MV-4-11 (cell line): ENCODE measurements around the gene FCRL6.

Source experiments
- DNase-seq: peaks from one replicate; lab custom pipeline; 2025; lab: John Stamatoyannopoulos, UW

FCRL6 gene

DNA sequence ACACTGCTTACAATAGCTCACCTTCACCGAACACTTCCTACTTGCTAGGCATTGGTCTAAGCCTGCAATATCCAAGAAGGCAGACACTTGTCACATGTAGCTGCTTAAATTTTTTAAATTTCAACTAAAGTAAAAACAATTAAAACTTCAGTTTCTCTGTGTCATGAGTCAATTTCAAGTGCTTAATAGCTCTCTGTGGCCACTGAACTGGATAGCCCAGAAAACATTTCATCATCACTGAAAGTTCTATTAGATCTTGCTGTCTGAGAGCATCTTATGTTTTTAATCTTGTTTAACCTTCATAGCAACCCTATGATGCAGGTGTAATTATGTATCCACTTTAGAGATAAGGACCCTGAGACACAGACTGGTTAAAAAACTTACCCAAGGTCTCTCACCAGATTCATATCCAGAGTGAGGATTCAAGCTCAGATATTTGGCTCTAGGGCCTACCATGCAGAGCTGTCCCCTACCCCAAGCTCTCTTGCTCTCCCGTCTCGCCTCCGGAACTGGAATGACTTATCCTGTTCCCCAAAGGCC is 2.6 kb upstream of the FCRL6 start:
- no peak for DNase-seq

DNA sequence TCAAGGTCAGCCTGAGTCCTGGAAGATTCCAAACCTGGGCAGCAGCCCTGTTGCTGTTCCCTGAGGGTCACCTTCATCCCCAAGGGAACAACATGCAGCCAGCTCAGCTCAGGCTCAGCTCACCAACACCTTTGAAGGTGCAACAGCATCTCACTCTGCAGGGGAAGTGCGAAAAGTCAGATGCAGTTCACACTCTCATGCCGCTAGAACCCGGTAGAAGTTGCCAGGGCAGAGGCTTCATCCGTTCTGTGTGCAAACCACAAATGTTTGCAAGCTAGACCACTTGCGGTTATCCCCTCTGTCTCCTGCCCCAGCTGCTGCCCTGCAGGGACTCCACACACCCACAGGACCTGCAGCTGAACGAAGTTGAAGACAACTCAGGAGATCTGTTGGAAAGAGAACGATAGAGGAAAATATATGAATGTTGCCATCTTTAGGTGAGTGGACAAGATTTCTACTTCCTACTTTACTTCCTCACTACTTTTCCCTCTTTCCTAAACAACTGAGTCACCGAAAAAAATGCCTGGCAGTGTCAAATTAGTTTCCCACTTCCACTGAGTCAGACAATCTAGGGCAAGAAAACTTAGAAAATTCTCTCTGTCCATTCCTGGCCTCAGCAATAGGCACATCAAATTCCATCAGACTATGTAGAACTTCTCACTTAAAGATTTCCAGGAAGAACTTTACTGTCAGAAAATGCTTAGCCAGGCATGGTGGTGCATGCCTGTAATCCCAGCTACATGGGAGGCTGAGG is 1.8 kb upstream of the FCRL6 start:
- peak; percentile 77 for DNase-seq

DNA sequence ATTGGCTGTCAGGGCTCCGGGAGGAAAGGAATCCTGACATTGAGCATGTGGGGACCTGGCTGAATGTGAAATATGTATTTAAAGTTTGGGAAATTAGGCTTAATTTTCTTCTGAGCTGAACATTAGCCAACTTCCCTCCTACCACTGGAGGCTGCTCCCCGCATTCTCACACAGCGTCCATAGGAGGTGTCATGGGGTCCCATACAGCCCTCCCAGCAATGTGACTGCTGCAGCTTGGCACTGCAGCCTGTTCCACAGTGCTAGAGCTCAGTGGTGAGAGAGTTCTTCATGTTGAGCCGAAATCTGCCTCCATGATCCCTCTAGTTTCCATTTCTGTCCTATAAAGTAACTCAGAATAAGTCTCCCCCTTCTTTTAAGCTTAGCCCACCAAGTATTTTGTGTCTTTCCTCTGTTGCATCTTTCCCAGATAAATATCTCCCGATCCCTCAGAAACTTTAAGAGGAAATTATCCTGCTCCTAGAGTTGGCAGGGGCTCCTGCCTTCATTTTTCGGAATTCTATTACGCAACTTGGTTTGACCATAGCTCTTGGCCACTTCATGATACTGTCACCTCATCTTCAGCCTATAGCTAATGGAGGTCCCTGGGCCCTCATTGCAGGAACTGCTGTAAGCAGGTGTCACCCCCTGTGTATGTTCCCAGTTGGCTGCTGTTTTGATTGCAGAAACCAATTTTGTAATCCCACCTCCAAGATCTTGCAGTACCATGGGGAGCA is 2.0 kb downstream of the FCRL6 start:
- no peak for DNase-seq

DNA sequence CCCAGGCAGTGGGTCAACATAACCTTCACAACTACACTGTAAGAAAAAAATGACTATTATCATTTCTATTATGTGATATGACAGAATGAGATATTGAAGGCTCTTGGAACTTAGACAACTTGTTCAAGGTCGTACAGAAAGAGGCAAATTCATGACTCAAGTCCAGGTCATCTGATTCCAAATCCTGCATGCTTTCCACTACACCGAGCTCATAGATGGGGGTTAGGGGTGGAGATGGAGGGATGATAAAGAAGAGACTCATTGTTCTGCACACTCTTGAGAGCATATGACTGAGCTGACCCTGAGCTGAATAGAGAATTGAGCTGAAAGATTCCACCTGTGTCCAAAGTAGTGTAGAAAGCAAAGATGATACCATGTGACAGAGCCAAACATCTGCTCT is 2.8 kb downstream of the FCRL6 start:
- no peak for DNase-seq

DNA sequence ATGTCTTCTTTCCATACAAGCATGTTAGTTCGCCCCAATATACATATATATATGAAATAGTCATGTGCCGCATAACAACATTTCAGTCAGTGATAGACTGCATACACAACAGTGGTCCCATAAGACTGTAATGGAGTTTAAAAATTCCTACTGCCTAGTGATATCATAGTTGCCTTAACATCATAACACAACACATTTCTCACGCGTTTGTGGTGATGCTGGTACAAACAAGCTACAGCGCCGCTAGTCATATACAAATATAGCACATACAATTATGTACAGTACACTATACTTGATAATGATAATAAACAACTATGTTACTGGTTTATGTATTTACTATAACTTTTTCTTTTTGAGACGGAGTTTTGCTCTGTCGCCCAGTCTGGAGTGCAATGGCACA is 13.8 kb downstream of the FCRL6 start:
- DNase-seq = no peak

DNA sequence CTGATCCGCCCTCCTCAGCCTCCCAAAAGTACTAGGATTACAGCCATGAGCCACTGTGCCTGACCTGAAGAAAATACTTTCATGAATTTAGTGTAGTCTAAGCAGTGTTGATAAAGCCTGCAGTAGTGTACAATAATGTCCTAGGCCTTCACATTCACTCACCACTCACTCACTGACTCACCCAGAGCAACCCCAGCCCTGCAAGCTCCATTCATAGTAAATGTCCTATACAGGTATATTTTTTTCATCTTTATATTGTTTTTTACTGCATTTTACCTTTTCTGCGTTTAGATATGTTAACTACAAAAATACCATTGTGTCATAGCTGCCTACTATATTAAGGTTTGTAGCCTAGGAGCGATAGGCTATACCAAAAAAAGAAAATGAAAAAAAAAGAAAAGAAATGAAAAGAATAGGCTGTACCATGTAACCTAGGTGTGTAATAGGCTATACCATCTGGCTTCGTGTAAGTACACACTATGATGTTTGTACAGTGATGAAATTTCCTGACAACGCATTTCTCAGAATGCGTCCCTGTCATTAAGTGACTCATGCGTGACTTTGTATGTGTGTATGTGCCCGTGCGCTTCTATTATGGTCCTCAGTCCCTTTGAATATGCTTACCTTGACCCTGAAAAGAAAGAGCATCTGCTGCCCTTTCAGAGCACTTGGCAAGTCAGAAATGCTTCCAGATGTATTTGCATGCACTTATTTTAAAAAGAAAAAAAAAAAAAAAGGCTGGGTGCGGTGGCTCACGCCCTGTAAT is 15.3 kb downstream of the FCRL6 start:
- DNase-seq = peak; percentile 39

DNA sequence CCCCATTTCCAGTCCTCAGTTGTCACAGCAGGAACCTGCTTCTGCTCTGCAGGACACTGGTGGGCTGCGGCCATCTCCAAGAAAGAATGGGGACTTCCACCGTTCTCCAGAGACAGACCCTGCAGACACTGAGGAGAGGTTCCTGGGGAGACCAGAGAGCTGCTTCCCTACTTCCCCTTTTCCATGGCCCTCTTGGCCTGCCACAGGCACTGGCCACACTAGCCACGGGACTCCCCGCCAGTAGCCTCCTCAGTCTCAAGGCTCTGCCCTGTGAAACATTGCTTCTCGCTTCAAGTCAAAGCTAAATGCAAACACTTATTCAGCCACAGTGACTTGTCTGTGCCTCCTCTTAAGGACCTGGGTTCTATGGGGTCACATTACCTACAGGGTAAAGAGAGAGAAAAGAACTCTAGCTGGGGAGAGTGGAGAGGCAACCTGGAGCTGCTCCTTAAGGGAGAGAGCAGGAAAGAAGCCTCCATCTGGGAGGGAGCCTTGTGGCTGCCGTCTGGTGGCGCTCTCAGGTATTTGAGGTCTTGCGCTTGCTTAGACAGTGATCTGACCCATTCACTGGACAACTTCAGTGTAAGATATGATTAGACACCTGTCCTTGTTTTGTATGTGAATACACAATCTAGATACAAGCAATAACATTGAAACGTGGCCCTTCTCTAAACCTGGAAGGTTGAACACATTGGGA is 19.2 kb downstream of the FCRL6 start:
- peak; percentile 39 for DNase-seq

DNA sequence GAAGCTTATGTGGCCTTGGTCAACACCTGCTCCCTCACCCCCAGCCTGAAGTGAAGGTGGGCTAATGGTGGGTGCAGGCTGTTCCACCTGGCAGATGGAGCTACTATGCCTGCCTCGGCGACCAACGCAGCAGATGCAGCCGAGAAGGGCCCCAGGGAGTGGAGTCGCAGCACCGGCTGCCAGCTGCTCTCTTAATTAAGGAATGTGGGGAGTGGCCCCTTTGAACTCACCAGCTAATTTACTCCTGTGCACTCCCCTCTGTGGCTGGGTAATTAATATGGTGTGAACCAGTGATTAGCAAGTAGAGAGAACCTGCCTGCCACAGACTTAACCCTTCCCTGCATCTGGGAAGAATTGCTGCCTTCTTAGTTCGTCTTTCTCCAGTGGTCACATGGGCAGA is 21.2 kb downstream of the FCRL6 start:
- no peak for DNase-seq

DNA sequence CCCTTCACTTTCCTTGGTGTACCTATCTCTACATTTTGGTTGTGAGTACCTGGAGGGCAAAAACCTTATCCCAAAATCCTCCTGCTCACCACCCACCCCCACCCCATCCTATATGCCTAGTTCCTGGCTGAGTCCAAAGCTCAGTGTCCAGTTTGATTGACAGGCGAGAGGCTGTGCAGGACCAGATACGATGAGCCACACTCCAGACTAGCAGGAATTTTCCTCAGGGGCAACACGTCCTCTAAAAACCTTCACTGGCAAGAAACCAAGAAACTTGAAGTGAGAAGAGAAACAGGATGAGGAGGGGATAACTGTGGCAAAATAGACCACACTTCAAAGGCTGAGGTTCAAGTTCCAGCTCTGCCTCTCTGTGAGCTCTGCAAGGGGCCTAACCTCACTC is 23.4 kb downstream of the FCRL6 start:
- DNase-seq = peak; percentile 7

DNA sequence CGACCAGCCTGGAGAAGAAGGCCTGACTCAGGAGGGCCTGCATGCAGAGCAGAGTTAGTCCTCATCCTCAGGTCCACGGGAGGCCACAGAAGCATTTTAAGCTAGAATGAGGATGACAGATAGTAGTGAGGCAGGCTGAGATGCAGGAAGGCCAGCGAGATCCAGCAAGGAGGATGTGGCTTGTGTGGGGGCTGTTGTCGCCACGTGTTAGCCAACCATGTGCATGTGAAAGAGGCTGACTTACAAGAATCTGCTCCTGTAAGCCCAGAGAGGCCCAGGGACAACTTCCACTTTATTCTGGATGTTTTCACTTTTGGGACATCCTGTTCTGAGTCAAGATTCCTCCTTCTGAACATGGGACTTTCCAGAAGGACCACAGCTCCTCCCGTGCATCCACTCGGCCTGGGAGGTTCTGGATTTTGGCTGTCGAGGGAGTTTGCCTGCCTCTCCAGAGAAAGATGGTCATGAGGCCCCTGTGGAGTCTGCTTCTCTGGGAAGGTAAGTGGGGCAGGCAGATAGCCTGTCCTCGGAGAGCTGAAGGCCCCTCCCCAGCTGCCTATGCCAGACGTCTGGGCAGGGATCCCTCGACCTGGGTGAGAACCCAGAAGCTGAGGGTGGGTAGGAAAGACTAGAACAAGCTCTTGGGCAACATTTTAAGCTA is 24.4 kb downstream of the FCRL6 start, which contains the start of gene SLAMF8:
SLAMF8 (plus strand) TSS at position 433 of the 661 bp plus-strand sequence; CDS start at position 459, 26 bp downstream.
- DNase-seq = peak; percentile 85

DNA sequence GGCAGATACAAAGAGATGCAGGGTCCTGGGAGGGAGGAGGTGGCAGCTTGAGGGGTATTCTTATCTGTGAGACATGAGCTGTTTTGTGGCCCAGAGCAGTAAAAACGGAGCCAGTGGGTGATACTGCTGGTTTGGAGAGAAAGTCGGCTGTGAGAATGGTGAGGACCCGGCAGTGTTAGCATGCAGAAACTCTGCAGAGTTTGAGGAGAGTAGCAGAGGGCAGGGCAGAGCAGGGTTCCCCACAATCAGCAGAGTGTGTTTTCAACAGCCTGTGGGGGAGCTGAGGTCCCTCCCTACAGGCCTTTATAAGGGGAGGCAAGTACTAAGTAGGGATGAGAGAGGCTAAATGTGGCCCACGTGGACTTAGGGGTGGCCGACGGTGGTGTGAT is 24.9 kb downstream of the FCRL6 start:
- no peak for DNase-seq

DNA sequence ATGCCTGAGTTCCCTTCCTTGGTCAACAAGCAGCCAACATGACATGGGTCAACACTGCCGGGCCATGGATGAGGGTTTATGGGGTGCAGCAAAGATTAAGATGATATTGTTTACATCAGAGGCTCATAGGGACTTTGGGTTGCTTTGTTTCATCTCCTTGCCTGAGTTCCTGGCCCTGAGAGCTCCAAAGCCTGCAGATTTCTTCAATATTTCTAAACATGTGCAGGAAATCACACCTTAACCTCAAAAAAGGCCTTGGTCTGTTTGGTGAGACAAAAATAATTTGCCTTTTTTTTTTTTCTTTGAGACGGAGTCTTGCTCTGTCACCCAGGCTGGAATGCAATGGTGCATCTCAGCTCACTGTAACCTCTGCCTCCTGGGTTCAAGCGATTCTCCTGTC is 25.4 kb downstream of the FCRL6 start:
- no peak for DNase-seq

DNA sequence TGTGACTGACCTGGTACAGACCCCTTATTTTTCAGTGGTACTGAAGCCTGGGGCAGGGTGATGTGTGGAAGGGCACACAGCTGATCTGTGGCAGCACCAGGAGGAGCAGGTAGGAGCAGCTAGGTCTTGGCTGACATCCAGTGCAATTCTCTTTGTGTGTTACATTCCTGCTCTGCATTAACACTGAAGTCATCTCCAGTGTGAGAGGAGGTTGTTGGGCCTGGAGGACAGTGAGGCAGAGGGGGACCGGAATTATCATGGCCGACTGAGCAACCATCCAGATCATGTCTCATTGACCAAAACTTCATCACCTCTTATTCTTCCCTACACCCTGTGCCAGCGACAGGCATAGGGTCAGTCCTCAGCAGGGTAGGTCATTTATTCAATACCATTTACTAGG is 26.0 kb downstream of the FCRL6 start:
- DNase-seq = no peak

DNA sequence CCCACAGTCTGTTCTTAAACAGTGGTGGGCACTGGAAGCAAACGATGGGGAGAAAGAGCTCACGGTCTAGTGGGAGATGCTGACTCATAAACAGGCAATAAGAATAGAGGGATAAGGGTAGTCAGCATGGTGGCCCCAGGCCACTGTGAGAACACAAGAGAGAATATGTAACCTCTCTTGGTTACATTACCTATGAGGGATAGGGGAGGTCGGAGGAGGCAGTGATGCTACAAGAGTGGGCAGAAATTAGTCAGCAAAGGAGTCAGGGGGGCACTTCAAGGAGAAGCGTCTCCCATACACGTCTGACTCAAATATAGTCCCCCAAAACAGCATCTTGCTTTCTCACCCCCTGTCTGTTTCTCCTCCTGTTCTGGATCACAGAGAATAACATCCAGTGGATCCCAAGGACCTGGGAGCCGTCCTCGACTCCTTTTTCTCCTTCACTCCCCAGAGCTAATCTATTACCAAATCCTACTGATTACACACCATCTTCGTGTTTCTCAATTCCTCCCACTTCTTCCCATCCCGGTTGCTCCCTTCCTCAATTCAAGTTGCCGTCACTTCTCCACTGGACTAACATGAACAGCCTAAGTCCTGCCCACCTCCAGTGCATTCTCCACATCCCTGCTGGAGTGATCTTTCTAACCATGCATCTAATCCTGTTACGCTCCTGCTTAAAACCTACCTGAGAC is 26.6 kb downstream of the FCRL6 start:
- DNase-seq = peak; percentile 74

DNA sequence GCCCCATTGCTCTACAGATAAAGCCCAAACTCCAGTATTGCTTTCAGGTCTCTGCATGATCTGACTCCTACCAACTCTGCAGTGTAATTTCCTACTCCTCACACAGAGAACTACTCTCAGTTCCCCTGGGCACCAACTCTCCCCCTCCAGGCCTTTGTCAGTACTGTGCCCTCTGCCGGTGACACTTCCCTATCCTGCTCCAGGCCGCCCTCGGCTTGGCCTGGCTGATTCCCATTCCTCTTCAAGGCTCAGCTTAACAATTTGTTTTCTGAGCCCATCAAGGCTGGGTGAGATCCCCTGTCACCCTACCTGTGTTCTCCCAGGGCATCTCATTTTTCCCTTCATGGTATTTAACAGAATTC is 27.1 kb downstream of the FCRL6 start:
- peak; percentile 90 for DNase-seq

DNA sequence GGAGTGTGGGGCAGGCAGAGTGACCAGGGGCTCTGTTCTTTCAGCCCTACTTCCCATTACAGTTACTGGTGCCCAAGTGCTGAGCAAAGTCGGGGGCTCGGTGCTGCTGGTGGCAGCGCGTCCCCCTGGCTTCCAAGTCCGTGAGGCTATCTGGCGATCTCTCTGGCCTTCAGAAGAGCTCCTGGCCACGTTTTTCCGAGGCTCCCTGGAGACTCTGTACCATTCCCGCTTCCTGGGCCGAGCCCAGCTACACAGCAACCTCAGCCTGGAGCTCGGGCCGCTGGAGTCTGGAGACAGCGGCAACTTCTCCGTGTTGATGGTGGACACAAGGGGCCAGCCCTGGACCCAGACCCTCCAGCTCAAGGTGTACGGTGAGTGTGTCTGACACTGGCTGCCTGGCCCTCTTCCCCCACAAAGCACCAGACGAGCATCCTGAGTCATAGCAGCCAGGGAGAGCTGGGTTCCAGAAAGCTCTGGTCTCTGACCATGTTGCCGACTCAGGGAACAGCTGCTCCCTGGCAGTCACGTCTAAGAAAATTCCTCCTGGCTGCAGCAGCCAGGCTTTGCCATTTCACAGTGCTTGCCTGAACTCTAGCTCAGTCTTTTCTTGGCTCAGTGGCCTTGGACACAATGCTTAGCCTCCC is 27.8 kb downstream of the FCRL6 start:
- DNase-seq = no peak

DNA sequence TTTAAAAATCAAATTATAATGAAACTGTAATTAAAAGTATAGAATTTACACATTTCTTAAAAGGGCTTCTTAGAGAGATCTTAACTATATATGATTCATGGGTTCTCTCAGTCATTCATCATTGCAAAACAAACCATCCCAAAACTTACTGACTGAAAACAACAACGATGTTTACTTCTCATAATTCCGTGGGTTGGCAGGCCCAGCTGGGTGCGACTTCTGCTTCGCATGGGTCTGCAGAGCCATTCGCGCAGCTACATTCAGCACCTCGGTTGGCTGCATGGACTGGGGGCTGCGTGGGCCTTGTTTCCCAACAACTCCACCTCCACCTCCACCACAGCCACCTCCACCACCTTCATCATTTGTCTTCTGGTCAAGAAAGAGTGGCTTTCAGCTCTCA is 28.6 kb downstream of the FCRL6 start:
- no peak for DNase-seq

DNA sequence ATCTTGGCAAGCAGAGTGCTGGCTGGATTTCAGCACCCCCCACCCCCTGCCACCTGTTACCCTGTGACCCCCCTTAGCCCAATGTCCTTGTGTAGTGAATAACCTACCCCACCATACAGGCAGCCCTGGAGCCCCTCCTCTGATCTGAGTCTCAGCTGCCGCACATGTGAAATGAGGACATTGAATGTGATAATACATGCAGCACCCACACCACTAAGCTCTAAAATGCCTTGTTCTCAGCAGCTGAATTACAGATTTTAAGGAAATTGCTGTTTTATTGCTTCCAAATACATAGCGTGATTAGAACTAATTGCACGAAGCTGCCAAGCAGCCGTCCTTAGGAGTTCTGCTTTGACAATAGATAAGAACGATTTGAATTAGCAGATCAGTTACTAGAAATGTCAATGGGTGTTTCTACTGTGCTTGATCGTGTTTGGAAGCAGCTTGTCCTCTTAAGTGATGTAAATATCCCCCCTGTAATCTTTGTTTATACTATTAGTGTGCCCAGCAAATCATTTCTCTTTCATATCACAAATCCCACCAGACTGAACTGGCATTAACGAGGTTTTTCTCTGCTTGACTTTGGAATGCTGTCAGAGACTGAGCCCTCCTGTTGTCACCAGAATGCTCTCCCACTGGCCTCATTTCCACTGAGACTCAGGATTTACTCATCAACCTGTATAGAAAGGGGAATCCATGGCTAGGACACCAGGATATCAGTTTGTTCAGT is 29.4 kb downstream of the FCRL6 start:
- no peak for DNase-seq

DNA sequence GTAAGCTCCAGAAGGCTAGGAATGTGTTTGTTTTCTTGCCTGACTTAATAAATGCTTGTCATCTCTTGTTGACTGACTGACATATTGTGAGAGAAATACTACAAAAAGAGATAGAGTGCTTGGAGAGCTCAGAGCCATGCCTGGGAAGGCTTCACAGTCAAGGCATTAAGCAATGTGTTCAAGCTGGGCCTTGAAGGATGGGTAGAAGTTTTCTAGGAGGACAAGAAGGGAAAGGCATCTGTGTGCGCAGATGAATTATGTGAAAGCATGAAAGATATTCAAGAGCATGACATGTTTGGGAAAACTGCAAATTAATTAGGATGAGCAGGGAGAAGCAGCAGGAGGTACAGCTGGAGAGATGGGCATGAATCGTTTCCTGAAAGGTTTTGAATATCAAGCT is 30.1 kb downstream of the FCRL6 start:
- DNase-seq = no peak

DNA sequence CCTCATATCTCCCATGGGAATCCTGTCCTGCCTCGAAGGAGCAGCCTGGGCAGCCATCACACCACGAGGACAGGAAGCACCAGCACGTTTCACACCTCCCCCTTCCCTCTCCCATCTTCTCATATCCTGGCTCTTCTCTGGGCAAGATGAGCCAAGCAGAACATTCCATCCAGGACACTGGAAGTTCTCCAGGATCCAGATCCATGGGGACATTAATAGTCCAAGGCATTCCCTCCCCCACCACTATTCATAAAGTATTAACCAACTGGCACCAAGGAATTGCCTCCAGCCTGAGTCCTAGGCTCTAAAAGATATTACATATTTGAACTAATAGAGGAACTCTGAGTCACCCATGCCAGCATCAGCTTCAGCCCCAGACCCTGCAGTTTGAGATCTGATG is 33.2 kb downstream of the FCRL6 start:
- DNase-seq = no peak
